Prostate gland (tissue), 2 donors: ENCODE results near the gene CIDEA. TPM values are rescaled to one million over a fixed set of nuclear protein-coding genes. Genes with fewer than 3 reads are reported as not detected.

ENCODE experiments used
- DNase-seq: peaks from one replicate; pipeline ENCODE4 v3.0.0-alpha.2; 2019; ENCODE audit warnings: low spot score
- H3K27ac ChIP-seq, 2 donors: fragments of 200-600 bp; sonication (generic); 2 replicates each; pipeline ENCODE4 v1.5.1; 2017 to 2019
- H3K27me3 ChIP-seq: fragments of 200-600 bp; sonication (generic); replicated peaks from 2 replicates; pipeline ENCODE4 v1.5.1; 2019; ENCODE audit not compliant: insufficient read depth
- H3K36me3 ChIP-seq, 2 donors: fragments of 200-600 bp; sonication (generic); 1 replicate in 1 of 2; 2 replicates in 1 of 2; pipeline versions ENCODE4 v1.5.1 to v1.8.1; 2017 to 2019
- H3K4me1 ChIP-seq: fragments of 200-600 bp; sonication (generic); replicated peaks from 2 replicates; pipeline ENCODE4 v1.5.1; 2019
- H3K4me3 ChIP-seq, 2 donors: fragments of 200-600 bp; sonication (generic); 2 replicates each; pipeline ENCODE4 v1.5.1; 2017 to 2019
- H3K9me3 ChIP-seq: fragments of 200-600 bp; sonication (generic); 2 replicates; pipeline ENCODE4 v1.5.1; 2017
- CTCF ChIP-seq, 4 experiments: fragments of 200-600 bp in 2 of 4; fragments of 450-650 bp in 2 of 4; sonication (generic) in 2 of 4; IDR thresholded peaks; 1 replicate in 3 of 4; 2 replicates in 1 of 4; pipeline ENCODE4 v1.5.1; 2016 to 2019; ENCODE audit warnings: antibody characterized with exemption in 4 of 4, mild to moderate bottlenecking in 2 of 4, moderate library complexity in 2 of 4
- POLR2A ChIP-seq: fragments of 450-650 bp; IDR thresholded peaks from one replicate; pipeline ENCODE4 v1.6.1; 2016; ENCODE audit warnings: antibody characterized with exemption, mild to moderate bottlenecking
- POLR2AphosphoS5 ChIP-seq: sonication (generic); formaldehyde crosslinking; IDR thresholded peaks from one replicate; pipeline ENCODE4 v1.6.1; 2017; ENCODE audit warnings: antibody characterized with exemption
- WGBS: methylation state at CpG from one replicate; pipeline ENCODE4 v1.1.5; 2018; 5-methylcytosine and 5-hydroxymethylcytosine counted together
- intact Hi-C: fragments of 100-400 bp; cut with DNase I; formaldehyde crosslinking; loops from one replicate; pipeline ENCODE4 v1.14.2; 2022
- total RNA-seq, 2 donors: library from RNA; depleted of rRNA; stranded (reverse); fragments of >200 nt; gene quantifications; one replicate each; pipeline ENCODE4 v1.1.0, GENCODE V29; 2016

CIDEA gene
- total RNA-seq, 2 donors from 2014 or later = not detected

GRCh38 chr18:12307701-12308385, 53.7 kb downstream of the CIDEA start, which contains the start of gene TUBB6:
Gene TUBB6 (plus strand): TSS chr18:12308241. CDS start chr18:12308293, 52 bp downstream.
- Histone ChIP-seq H3K4me1 (no peaks in the 10 kb centered on the region), H3K27me3 (no peaks in the 10 kb centered on the region), H3K27ac (peak within 1 kb of the TSS; percentile 82 to 83), H3K36me3 (no peaks in the 10 kb centered on the region), H3K4me3 (peak within 1 kb of the TSS; percentile 40 to 66), H3K9me3 (no peaks in the 10 kb centered on the region)
- TF ChIP-seq POLR2AphosphoS5 (no peak), POLR2A (peak; percentile 11), CTCF (IDR thresholded peaks at IDR 0.05) (no peak)
- DNase-seq = no peak
- intact Hi-C loops = loop anchor here (1.0 to 5.0 kb wide), 2 partner anchors 20 to 36 kb away; no protein-coding TSS in a partner anchor
- 2% methylated on average over 65 of the region's 88 CpGs for WGBS

GRCh38 chr18:12308386-12309100, 54.4 kb downstream of the CIDEA start:
- Histone ChIP-seq H3K9me3 (no peaks in the 10 kb centered on the region), H3K4me3 (peak overlapping the region; percentile 40 to 66), H3K27me3 (no peaks in the 10 kb centered on the region), H3K36me3 (no peaks in the 10 kb centered on the region), H3K4me1 (no peaks in the 10 kb centered on the region), H3K27ac (peak overlapping the region; percentile 82 to 83)
- intact Hi-C loops = loop anchor here (5.0 kb wide), 1 partner anchor 36 kb away; no protein-coding TSS in a partner anchor
- TF ChIP-seq CTCF (IDR thresholded peaks at IDR 0.05) (no peak), POLR2A (peak; percentile 46), POLR2AphosphoS5 (peak; percentile 39)
- under 1% methylated on average over 73 of the region's 81 CpGs for WGBS
- peak; percentile 22 for DNase-seq

GRCh38 chr18:12309683-12310198, 55.6 kb downstream of the CIDEA start:
- H3K27ac ChIP-seq = peak overlapping the region in 1 of 2 donors; percentile 26
- TF ChIP-seq CTCF (IDR thresholded peaks at IDR 0.05) (no peak), POLR2A (no peak), POLR2AphosphoS5 (no peak)
- 34% methylated on average over 7 of the region's 7 CpGs for WGBS
- intact Hi-C loops = loop anchor here (5.0 kb wide), 1 partner anchor 37 kb away; no protein-coding TSS in a partner anchor
- H3K9me3 ChIP-seq = no peaks in the 10 kb centered on the region
- no peaks in the 10 kb centered on the region for H3K27me3 ChIP-seq
- H3K4me3 ChIP-seq = peak overlapping the region in 1 of 2 donors; percentile 66
- H3K36me3 ChIP-seq = no peaks in the 10 kb centered on the region
- H3K4me1 ChIP-seq = no peaks in the 10 kb centered on the region
- DNase-seq = no peak

- Histone ChIP-seq H3K27ac (no peak overlapping the region), H3K4me3 (no peak overlapping the region), H3K36me3 (no peaks in the 10 kb centered on the region), H3K9me3 (no peaks in the 10 kb centered on the region), H3K27me3 (no peaks in the 10 kb centered on the region), H3K4me1 (no peaks in the 10 kb centered on the region)
- DNase-seq = no peak
- WGBS = 96% methylated on average over 6 of the region's 6 CpGs
- TF ChIP-seq POLR2A (no peak), POLR2AphosphoS5 (no peak), CTCF (IDR thresholded peaks at IDR 0.05) (no peak)
- intact Hi-C loops = no loop called here
Measured at GRCh38 chr18:12310762-12311161, 56.6 kb downstream of the CIDEA start.
